GM19467 (cell line): Measurements from ENCODE around the gene EDN2.

Experiments
- ATAC-seq: cut with Tn5 transposase; IDR thresholded peaks from one replicate; pipeline ENCODE4 v1.9.1; 2021; ENCODE audit warnings: mild to moderate bottlenecking, moderate library complexity; ENCODE audit not compliant: unreplicated experiment

EDN2 gene

GRCh38 chr1:41468122-41468762, 16.2 kb downstream of the EDN2 start:
- ATAC-seq, result no peak

GRCh38 chr1:41467673-41468072, 16.8 kb downstream of the EDN2 start:
- no peak for ATAC-seq

DNA sequence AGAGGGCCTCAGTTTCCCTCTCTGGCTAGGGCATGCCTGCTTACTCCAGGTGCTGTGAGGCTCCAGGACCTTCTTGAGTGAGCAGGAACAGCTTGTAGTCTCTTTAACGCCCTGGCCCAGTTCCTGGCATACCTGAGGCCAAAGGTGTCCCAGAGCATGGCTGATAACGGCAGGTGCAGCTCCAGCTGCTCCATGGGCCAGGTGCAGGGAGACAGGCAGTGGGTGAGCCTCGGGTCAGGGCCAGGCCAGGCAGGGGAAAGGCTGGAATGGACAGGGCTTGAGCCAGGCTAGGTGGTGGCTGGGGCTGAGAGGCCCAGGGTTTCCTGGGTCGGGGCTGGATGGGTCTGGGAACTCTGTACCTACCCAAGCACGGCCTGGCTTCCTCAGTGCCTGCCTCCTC, 18.3 kb downstream of the EDN2 start:
- no peak for ATAC-seq

DNA sequence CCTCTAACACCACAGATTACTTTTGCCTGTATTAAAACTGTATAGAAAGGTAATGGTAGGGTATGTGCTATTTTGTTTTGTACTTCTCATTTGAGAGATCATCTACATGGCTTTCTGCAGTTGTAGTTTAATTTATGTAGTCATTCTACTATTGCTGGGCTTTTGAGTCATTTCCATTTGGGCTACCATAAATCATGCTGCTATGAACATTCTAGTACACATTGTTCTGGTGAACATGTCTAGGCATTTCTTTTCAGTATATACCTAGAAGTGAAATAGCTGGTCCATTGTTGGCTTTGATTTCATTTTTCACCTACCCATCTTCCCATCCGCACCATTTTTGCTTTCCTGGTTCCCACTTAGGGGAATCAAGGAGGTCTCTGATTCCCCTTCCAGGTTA, 18.7 kb downstream of the EDN2 start:
- ATAC-seq, result no peak

- ATAC-seq, result no peak
These were observed 19.6 kb downstream of the EDN2 start for GRCh38 chr1:41464885-41465284.

DNA sequence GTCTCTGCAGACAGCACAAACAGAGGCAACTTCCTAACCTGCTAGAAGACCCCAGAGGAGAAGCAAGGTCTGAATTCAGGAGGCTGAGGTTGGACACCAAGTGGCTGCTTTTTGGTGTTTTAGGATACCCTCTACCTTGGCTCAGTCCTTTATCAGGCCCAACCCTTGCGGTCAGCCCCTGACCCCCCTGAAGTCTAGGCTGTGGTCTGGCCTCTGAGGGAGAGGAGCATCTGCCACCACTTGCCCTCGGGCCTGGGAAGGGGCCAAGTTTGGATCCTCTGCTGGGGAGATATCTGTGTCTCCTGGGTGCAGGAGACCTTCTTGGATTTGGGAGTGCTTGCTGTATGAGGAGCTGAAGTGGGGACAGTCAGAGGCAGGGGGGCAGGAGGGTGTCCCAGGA, 21.0 kb downstream of the EDN2 start:
- no peak for ATAC-seq

- no peak for ATAC-seq
These were observed 21.8 kb downstream of the EDN2 start for GRCh38 chr1:41462680-41463004.

DNA sequence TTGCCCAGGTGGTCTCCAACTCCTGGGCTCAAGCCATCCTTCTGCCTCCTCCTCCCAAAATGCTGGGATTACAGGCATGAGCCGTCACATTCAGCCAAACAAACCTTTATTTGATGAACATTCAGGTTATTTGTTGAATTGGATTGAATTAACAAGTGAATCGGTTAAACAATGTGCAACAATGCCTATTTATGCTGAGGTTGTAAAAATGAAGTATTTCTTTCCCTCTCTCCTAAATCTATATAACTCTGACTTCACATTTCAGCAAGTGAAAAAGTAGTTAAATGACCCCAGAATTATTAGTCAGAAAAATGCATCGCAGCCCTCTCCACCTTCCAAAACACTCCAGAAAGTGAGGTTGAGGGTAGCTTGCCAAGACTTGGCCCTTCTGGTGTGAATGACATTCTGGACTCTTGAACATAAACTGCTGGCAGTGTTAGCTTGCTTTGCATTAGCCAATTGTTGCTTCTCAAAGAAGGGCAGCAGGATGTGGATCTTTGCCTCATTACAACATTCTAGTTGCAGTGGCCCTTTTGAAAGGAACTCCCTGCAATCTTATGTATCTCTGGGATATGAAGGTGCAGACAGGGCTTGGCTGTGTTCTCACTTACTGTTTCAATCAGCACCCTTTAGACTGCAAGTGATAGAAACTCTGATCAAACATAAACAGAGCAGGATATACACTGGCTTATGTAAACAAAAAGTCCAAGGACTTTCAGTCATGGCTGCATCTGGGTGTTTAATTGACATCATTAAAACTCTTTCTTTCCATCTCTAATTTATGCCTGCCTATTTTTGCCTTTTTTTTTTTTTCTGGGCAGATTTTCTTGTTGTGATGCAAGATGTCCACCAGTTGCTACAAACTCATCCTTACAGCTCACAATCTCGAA, 22.4 kb downstream of the EDN2 start:
- no peak for ATAC-seq

GRCh38 chr1:41456847-41457540, 27.5 kb downstream of the EDN2 start:
- ATAC-seq, result no peak

DNA sequence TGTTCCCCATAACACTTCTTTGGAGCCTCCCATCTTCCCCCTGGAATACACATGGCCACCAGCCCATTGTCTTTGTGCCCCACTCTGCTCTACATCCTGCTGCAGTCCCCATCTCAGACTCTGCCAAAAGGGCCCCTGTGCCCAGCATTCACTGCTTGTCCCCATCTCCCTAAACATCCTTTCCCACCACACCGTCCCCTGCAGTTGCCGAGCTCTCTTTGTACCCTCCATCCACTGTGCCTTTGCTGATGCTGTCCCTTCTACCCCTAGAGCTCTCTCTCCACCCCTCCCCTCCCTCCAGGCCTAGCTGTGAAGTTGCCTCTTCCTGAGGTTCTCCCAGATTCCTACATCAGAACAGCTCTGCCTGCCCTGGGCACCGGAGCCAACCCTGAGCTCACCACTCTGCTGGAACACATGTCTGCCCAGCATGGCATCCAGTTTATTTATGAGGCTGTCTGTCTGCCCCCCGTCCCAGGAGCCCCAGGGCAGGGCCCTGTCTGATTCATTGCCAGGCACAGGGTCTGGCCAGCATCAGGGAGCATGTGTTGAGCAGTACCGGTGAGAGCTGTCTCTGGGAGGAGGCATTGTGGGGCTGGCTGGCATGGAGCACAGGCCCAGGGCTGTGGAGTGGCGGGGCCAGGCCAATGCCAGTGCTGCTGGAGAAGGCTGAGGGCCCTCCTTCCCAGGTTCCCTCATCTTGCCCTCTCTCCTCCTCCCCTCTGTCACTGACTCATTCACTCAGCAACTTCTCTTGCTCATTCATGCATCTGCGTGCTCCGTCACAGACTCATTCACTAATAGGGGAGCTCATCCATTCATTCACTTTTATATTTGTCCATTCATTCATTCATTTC, 28.8 kb downstream of the EDN2 start:
- no peak for ATAC-seq

DNA sequence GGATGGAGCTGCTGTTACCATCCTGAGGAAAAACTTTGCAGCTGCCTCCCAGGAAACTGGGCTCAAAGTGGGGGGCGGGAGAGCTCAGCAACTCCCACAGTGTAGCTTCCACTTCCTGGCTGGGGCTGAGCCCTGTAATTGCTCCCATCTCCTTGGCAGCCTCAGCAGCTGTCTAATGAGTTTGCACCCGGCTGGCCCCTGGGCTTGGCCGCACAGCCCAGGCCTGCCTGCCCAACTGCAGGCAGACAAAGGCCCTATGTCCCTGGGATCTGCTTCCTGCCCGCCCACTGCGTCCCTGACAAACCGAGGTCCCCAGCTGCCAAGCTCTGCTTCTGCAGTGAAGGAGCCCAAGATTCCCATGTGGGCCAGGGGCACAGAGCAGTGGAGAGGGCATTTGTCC, 30.1 kb downstream of the EDN2 start:
- no peak for ATAC-seq

DNA sequence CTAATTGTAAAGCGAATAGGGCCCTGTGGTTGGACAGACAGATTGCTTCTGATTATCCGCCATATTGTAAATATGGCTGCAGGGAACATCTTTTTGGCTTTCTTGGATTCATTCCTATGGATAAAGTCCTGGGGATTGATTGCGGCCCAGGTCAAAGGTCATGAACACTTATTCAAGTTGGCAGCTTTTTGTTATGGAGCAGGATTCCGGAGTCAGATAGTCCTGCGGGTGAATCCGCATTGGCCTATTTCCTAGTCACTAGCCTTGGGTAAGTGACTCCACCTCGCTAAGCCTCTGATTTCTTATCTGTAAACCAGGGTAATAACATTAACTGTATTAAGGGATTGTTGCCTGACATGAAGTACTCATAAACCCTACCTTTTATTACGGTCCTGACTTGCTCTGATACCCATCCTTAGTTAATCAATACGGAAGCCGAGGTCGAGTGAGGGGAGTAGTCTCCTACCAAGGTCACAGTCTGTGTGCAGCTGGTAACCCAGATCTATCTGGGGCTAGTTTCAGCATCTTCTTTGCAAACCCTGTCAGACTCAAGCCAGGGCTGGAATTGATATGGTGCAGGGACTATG, 31.7 kb downstream of the EDN2 start:
- ATAC-seq, result no peak

- no peak for ATAC-seq
These were observed 33.7 kb downstream of the EDN2 start for GRCh38 chr1:41450747-41451285.

DNA sequence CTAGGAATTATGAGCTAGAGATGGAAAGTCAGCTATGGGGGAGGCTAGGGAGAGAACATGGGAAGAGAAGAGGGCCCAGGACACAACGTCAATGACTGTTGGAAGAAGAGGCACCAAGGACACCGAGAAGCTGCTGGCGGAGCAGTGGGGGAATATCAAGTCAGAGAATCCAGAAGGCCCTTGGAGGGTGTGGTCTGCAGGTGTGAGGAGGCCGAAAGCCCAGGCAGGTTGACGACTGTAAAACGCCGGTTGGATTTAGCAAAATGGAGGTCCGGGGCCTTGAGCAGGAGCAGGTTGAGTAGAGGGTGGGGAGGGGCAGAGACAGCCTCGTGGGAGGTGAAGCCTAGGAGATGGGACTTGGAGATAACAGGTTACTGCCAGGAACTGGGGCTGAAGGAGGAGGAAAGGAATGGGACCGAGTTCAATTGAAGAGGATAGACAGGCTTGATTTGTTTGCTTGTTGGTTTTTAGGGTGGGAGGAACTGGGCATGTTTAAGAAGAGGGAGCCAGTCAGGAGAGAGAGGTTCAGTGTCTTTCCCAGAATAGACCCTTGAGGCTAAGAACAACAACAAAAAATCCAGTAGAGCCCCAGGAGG, 35.1 kb downstream of the EDN2 start:
- ATAC-seq, result no peak

GRCh38 chr1:41448821-41449220, 35.7 kb downstream of the EDN2 start:
- ATAC-seq, result no peak

DNA sequence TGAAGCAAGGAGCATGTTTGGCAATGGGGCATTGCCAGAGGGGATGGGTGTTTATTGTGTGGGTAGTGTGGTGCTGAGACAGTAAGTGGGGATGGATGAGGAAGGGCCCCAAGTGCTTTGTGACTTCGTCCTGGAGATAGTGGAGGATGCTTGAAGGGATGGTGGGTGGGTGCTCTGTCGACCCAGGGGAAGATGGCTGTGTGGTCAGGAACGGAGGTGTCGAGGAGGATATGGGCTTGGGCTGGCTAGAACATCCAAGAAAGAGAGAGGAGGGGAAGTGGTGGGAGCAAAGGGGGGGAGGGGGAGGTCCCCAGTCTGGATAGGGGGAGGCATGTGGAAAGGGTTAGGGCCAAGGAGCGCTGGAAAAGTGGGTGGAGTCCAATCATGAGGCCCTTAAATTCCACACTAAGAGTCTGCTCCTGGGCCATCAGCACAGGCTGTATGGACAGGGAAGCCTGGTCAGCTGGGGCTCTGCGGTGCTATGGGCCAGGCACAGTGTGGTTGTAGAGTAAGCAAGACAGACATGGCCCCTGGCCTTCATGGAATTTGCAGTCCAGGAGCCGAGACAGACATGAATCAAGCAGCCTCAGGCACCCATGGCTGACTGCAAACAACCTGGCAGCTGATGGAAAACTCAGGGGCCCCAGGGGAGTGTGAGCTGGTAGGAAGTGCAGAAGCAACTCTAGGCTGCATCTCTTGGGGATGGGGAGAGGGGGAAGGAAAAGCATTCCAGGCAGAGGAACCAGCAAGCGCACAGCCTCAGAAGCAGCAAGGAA, 36.3 kb downstream of the EDN2 start:
- ATAC-seq, result no peak

DNA sequence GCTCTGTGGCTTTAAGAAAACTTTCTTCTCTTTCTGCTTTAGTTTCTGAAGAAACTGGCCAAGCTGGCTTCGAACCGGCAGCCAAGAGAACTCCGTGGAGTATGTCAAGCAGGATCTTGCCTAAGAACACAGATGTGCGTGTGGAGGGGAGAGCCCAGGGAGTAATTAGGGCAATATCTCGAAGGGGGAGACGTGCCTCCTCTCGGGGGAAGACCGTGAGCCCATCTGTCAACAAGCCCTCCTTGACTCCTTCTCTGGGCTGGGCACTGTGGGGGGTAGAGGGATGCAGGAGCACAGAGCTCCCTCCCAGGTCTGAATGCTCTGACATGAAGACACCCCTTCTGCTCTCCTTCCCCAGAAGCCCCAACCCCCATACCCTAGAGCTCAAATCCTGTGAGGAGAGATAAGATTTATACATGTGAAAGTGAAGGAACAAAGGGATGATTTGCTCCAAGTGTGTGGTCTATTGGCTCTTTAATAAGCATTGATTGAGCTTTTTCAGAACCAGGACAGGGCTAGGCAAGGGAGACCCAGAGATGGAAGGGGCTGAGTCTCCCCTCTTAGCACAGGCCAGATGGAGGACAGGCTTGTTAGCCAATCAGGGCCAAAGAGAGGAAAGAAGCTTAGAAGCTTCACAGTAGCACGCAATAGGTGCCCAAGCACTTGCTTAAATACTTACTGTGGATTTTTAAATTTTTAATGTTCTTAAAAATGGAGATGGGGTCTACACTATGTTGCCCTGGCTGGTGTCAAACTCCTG, 37.5 kb downstream of the EDN2 start:
- ATAC-seq, result no peak

DNA sequence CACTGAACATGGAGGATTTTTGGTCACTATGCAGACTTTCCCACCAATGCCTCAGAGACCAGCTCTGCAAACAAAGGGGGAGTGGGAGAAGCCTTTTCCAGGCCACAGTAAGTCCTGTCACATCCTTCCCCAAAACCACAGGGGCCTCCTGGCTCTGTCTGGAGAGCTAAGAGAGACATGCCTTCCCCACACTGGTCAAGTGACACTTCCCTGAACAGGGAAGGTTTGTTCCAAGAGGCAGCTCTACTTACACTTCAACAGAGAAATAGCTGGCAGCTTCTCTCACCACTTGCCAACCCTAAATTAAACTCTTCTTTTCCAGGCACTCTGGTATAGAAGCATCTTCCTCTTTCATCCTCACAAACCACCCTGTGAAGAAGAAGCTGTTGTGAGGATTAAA, 39.7 kb downstream of the EDN2 start:
- no peak for ATAC-seq

- ATAC-seq, result no peak
These were observed 40.2 kb downstream of the EDN2 start for GRCh38 chr1:41444246-41444645.
